ENCODE results near the gene SPON1.
"Not testable (repeated sequence)": the region's sequence is repeated elsewhere in the genome, so short reads cannot be mapped to it uniquely, and the experiment has no call there.

The SPON1 gene

DNA sequence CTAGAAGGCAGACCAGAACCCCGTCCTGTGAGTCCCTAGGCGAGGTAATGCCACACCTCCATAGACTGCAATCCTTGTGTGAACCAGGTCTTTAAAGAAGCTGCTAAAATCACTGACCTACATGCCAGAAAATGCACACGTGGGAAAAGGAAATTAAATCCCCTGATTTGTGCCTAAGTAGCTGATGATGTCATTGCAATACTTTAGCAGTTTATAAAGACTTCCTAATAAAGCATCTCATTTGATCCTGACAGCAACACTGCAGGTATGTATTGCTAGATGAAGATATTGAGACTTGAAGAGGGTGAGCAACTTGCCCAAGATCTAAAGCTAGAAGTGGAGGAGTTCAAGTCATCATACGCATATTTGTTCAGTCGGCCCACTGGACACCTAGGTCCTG, 289.2 kb downstream of the SPON1 start:
- FAIRE-seq (no peak), DNase-seq (ENCODE audit: insufficient read length, low spot score) (no peak)
- TF ChIP-seq, protein P1, sequence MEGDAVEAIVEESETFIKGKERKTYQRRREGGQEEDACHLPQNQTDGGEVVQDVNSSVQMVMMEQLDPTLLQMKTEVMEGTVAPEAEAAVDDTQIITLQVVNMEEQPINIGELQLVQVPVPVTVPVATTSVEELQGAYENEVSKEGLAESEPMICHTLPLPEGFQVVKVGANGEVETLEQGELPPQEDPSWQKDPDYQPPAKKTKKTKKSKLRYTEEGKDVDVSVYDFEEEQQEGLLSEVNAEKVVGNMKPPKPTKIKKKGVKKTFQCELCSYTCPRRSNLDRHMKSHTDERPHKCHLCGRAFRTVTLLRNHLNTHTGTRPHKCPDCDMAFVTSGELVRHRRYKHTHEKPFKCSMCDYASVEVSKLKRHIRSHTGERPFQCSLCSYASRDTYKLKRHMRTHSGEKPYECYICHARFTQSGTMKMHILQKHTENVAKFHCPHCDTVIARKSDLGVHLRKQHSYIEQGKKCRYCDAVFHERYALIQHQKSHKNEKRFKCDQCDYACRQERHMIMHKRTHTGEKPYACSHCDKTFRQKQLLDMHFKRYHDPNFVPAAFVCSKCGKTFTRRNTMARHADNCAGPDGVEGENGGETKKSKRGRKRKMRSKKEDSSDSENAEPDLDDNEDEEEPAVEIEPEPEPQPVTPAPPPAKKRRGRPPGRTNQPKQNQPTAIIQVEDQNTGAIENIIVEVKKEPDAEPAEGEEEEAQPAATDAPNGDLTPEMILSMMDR (IDR thresholded peaks at IDR 0.05; ENCODE audit: insufficient read depth, missing control alignments): no peak

DNA sequence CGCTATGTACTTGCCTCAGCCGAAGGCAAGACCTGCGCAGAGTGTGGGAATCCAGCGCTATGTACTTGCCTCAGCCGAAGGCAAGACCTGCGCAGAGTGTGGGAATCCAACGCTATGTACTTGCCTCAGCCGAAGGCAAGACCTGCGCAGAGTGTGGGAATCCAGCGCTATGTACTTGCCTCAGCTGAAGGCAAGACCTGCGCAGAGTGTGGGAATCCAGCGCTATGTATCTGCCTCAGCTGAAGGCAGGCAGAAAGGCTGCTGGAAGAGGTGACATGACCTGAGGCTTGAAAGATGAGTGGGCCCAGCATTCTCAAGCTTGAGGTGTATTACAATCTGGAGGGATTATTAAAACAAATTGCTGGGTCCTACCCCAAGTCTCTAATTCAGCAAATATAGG, 290.0 kb downstream of the SPON1 start:
- DNase-seq (ENCODE audit: insufficient read length, low spot score); FAIRE-seq: not testable (repeated sequence)

DNA sequence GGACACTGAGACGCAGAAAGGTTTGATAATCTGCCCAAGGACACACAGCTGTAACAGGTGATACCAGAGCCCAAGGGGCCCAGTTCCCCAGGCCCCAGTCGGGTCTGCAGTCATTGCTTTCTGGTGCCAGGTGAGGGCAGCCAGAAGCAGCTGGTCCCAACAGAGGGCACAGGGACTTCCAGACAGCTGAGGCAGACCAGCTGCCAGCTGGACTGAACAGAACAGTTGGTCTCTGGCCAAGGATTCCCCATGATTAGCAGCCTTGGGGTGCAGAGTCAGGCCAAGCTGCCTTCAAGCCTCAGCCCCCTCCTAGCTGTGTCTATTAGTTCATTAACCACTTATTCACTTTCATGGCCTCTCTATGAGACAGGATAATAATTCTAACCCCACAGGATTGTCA, 290.9 kb downstream of the SPON1 start:
- FAIRE-seq: no peak
- DNase-seq (ENCODE audit: insufficient read length, low spot score): no peak

DNA sequence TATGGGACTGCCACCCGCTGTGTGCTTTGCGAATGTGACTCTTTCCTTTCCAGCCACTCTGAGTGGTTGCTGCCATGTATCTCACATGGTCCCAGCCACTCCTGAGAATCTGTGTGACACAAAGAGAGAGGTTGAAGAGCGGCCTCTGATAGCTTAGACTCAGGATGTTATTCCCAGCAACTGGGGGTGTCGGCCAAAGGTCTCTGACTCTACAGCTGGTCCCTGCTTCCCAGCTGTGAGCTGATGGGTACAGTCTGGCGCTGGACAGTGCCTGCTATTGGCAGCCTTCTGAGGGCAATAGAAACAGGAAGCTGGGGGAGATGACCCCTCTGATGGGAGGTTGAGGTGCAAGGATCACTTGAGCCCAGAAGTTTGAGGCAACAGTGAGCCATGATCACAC, 291.3 kb downstream of the SPON1 start:
- TF ChIP-seq, protein P1 (IDR thresholded peaks at IDR 0.05; ENCODE audit: insufficient read depth, missing control alignments): no peak
- no peak for FAIRE-seq

More for the DNA sequence above, 290.9 kb downstream of the SPON1 start:
- TF ChIP-seq, protein P1 (IDR thresholded peaks at IDR 0.05; ENCODE audit: insufficient read depth, missing control alignments): no peak

DNA sequence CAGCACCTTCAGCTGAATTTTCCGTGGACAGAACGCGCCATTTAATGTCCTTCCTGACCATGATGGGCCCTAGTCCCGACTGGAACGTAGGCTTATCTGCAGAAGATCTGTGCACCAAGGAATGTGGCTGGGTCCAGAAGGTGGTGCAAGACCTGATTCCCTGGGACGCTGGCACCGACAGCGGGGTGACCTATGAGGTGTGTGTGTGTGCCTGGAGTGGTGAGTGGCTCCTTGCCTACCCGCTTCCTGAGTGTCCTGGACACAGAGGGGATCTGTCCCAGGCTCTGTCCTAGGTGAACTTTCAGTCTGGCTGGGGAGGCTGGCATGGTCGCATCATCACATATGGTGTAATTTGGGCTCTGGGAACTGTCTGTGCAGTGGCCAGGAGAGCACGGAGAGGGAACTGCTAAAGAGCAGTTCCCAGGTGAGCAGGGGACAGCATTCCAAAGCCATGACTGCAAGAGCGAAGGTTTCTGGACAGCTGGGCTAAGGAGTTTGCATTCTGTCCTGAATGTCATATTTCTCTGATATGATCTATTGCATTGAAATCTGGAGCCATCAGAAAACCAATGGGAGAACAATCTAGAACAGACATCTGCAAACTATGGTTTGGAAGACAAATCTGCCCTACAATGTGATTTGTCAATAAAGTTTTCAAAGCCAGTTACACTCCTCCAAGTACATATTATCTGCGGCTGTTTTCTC, 292.2 kb downstream of the SPON1 start:
- TF ChIP-seq, protein P1 (IDR thresholded peaks at IDR 0.05; ENCODE audit: insufficient read depth, missing control alignments): no peak
- no peak for FAIRE-seq
- DNase-seq (ENCODE audit: insufficient read length, low spot score): no peak

More for the DNA sequence above, 291.3 kb downstream of the SPON1 start:
- DNase-seq (ENCODE audit: insufficient read length, low spot score): no peak

DNA sequence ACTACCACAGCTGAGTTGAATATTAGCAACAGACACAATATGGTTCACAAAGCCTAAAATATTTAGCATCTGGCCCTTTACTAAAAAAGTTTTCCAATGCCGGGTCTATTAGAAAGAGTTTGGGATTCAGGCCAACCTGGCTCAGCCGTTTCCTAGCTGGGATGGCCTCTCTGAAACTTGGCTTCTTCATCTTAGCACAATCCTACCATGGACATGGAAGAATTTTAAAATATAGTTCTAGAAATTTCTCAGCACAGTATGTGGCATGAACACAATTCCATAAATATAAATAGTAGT, 292.7 kb downstream of the SPON1 start:
- no peak for DNase-seq (ENCODE audit: insufficient read length, low spot score)
- no peak for FAIRE-seq
- TF ChIP-seq, protein P1 (IDR thresholded peaks at IDR 0.05; ENCODE audit: insufficient read depth, missing control alignments): no peak

DNA sequence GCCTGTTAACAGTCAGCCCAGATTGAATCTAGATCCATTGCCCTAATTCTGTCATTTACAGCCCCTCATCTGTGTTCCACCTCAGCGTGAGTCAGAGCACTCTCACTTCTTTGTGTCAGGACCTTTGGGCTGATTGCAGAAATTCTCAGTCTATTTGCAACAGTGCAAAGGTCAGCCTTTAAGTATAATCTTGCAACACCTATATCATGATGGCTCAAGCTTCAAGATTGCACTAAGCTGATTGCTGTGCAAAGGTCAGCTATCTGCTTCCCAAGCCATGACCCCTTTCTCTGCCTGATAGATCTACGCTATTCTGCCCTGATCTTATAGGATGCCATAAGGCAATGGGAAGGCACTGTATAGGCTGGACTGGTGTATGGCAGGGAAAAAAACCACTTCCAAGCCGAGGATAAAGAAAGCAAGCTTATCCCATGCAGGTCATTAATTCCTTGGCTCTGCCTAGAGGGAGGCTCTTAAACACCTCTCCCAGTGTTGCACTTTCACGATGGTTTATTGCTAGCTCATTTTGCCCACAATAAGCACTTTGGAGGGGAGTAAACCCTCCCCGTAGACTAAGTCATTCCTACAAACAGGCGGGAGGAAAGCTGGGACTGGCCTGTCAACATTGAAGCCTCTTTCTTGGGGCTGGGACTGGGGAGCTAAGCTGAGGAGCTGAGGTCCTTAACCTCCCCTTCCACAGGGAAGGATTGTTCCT, 295.9 kb downstream of the SPON1 start:
- no peak for FAIRE-seq

More for the DNA sequence above, 295.9 kb downstream of the SPON1 start:
- TF ChIP-seq, protein P1 (IDR thresholded peaks at IDR 0.05; ENCODE audit: insufficient read depth, missing control alignments): no peak
- DNase-seq (ENCODE audit: insufficient read length, low spot score): no peak
